HL-60 (cell line): Measurements from ENCODE around the gene EHHADH.

Source experiments
- DNase-seq, 2 experiments: peaks; one replicate each; pipeline ENCODE4 v3.0.0-alpha.2; 2010 to 2020; ENCODE audit warnings: low read depth in 1 of 2, low spot score in 1 of 2
- H3K27ac ChIP-seq: fragments of 250-450 bp; sonication (Bioruptor Pico); replicated peaks from 2 replicates; pipeline ENCODE4 v1.5.1; 2020; ENCODE audit warnings: mild to moderate bottlenecking, moderate library complexity
- H3K27me3 ChIP-seq: fragments of 250-450 bp; sonication (Bioruptor Pico); 2 replicates; pipeline ENCODE4 v1.5.1; 2021; ENCODE audit warnings: mild to moderate bottlenecking, moderate library complexity; ENCODE audit not compliant: insufficient read depth, poor library complexity, severe bottlenecking
- H3K4me3 ChIP-seq: replicated peaks from 2 replicates; pipeline ENCODE4 v1.5.1; 2011; ENCODE audit warnings: mild to moderate bottlenecking, control low read depth, low read length; ENCODE audit not compliant: insufficient read depth
- CTCF ChIP-seq: IDR thresholded peaks from one replicate; pipeline ENCODE4 v1.5.1; 2011; ENCODE audit warnings: low read length, control low read depth, inconsistent platforms; ENCODE audit not compliant: insufficient read depth
- GABPA ChIP-seq: IDR thresholded peaks from 2 replicates; pipeline ENCODE4 v1.6.1; 2012; ENCODE audit warnings: low read depth
- POLR2AphosphoS5 ChIP-seq: IDR thresholded peaks from 2 replicates; pipeline ENCODE4 v1.6.1; 2012; ENCODE audit warnings: low read depth
- REST ChIP-seq: IDR thresholded peaks from 2 replicates; pipeline ENCODE4 v1.6.1; 2012; ENCODE audit warnings: low read depth; ENCODE audit not compliant: insufficient replicate concordance
- SPI1 ChIP-seq: IDR thresholded peaks from 2 replicates; pipeline ENCODE4 v1.6.1; 2012; ENCODE audit warnings: low read depth, mild to moderate bottlenecking, borderline replicate concordance

EHHADH gene

GRCh38 chr3:185157347-185157746 is 96.5 kb downstream of the EHHADH start:
- no peak overlapping the region for H3K27ac ChIP-seq
- DNase-seq = no peak
- no peak overlapping the region for H3K4me3 ChIP-seq
- H3K27me3 ChIP-seq = peaks cover 14% of the 10 kb centered on the region
- no peak for TF ChIP-seq GABPA
- TF ChIP-seq SPI1 = no peak
- no peak for TF ChIP-seq REST
- no peak for TF ChIP-seq CTCF
- TF ChIP-seq POLR2AphosphoS5 = no peak

- peaks cover 28% of the 10 kb centered on the region for H3K27me3 ChIP-seq
- DNase-seq = no peak
- TF ChIP-seq REST (no peak), POLR2AphosphoS5 (no peak), SPI1 (no peak), CTCF (no peak), GABPA (no peak)
- H3K27ac ChIP-seq = no peak overlapping the region
- H3K4me3 ChIP-seq = no peak overlapping the region
These were observed 98.2 kb downstream of the EHHADH start for GRCh38 chr3:185155678-185156077.

GRCh38 chr3:185153861-185154629 is 99.8 kb downstream of the EHHADH start:
- peaks cover 37% of the 10 kb centered on the region for H3K27me3 ChIP-seq
- no peak for TF ChIP-seq SPI1
- no peak for TF ChIP-seq REST
- TF ChIP-seq POLR2AphosphoS5 = no peak
- TF ChIP-seq CTCF = no peak
- no peak for TF ChIP-seq GABPA
- no peak overlapping the region for H3K27ac ChIP-seq
- no peak for DNase-seq
- H3K4me3 ChIP-seq = no peak overlapping the region
